Ishikawa (cell line): Measurements from ENCODE around the gene PACS1.

Experiments
- CEBPB ChIP-seq: IDR thresholded peaks from 2 replicates; pipeline ENCODE4 v1.6.1; 2012
- CREB1 ChIP-seq: IDR thresholded peaks from 2 replicates; pipeline ENCODE4 v1.6.1; 2012; ENCODE audit warnings: low read depth
- EGR1 ChIP-seq: IDR thresholded peaks from 2 replicates; pipeline ENCODE4 v1.6.1; 2012
- EP300 ChIP-seq: IDR thresholded peaks from 2 replicates; pipeline ENCODE4 v1.6.1; 2012; ENCODE audit warnings: borderline replicate concordance
- FOXM1 ChIP-seq: IDR thresholded peaks from 2 replicates; pipeline ENCODE4 v1.6.1; 2012; ENCODE audit warnings: low read depth, borderline replicate concordance
- NFIC ChIP-seq: IDR thresholded peaks from 2 replicates; pipeline ENCODE4 v1.6.1; 2012
- RAD21 ChIP-seq: IDR thresholded peaks from 2 replicates; pipeline ENCODE4 v1.6.1; 2012; ENCODE audit warnings: low read depth
- TAF1 ChIP-seq: IDR thresholded peaks from 2 replicates; pipeline ENCODE4 v1.6.1; 2012; ENCODE audit warnings: low read depth, mild to moderate bottlenecking
- TCF12 ChIP-seq: IDR thresholded peaks from 2 replicates; pipeline ENCODE4 v1.6.1; 2012; ENCODE audit warnings: low read depth
- TEAD4 ChIP-seq: IDR thresholded peaks from 2 replicates; pipeline ENCODE4 v1.6.1; 2012
- YY1 ChIP-seq: IDR thresholded peaks from 2 replicates; pipeline ENCODE4 v1.6.1; 2012; ENCODE audit warnings: low read depth
- ZBTB7A ChIP-seq: IDR thresholded peaks from 2 replicates; pipeline ENCODE4 v1.6.1; 2012; ENCODE audit warnings: low read depth
- TF ChIP-seq, protein P1 (sequence below): IDR thresholded peaks from 2 replicates; pipeline ENCODE4 v1.6.1; 2012
- TF ChIP-seq, protein P2 (sequence below): IDR thresholded peaks from 2 replicates; pipeline ENCODE4 v1.6.1; 2012; ENCODE audit warnings: low read depth, mild to moderate bottlenecking
- TF ChIP-seq, protein P3 (sequence below): IDR thresholded peaks from 2 replicates; pipeline ENCODE4 v1.6.1; 2012

PACS1 gene

DNA sequence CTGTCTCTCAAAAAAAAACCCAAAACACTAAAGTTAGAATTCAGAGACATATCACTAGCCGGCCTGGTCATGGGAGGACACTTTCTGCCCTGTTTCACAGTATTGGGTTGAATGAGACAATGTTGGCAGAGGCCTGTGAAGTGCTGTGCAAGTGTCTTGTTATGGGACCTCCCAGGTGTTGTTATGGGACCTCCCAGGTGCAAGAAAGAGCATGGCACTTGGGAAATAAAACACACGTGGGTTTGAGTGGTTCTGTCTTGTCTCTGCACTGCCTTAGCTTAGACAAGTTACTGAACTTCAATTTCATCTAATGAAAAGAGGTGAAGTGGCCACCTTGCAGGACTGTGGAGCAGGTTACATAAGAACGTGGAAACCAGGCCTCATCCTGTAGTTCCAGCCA is 169.4 kb downstream of the PACS1 start:
- TF ChIP-seq, protein P1, sequence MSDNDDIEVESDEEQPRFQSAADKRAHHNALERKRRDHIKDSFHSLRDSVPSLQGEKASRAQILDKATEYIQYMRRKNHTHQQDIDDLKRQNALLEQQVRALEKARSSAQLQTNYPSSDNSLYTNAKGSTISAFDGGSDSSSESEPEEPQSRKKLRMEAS = no peak
- TF ChIP-seq, protein P2, sequence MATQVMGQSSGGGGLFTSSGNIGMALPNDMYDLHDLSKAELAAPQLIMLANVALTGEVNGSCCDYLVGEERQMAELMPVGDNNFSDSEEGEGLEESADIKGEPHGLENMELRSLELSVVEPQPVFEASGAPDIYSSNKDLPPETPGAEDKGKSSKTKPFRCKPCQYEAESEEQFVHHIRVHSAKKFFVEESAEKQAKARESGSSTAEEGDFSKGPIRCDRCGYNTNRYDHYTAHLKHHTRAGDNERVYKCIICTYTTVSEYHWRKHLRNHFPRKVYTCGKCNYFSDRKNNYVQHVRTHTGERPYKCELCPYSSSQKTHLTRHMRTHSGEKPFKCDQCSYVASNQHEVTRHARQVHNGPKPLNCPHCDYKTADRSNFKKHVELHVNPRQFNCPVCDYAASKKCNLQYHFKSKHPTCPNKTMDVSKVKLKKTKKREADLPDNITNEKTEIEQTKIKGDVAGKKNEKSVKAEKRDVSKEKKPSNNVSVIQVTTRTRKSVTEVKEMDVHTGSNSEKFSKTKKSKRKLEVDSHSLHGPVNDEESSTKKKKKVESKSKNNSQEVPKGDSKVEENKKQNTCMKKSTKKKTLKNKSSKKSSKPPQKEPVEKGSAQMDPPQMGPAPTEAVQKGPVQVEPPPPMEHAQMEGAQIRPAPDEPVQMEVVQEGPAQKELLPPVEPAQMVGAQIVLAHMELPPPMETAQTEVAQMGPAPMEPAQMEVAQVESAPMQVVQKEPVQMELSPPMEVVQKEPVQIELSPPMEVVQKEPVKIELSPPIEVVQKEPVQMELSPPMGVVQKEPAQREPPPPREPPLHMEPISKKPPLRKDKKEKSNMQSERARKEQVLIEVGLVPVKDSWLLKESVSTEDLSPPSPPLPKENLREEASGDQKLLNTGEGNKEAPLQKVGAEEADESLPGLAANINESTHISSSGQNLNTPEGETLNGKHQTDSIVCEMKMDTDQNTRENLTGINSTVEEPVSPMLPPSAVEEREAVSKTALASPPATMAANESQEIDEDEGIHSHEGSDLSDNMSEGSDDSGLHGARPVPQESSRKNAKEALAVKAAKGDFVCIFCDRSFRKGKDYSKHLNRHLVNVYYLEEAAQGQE = no peak
- TF ChIP-seq ZBTB7A (no peak), FOXM1 (no peak), RAD21 (no peak), TAF1 (no peak), YY1 (no peak), EGR1 (no peak), CEBPB (no peak), CREB1 (no peak), TCF12 (no peak), EP300 (no peak)
- TF ChIP-seq, protein P3, sequence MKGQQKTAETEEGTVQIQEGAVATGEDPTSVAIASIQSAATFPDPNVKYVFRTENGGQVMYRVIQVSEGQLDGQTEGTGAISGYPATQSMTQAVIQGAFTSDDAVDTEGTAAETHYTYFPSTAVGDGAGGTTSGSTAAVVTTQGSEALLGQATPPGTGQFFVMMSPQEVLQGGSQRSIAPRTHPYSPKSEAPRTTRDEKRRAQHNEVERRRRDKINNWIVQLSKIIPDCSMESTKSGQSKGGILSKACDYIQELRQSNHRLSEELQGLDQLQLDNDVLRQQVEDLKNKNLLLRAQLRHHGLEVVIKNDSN = no peak

DNA sequence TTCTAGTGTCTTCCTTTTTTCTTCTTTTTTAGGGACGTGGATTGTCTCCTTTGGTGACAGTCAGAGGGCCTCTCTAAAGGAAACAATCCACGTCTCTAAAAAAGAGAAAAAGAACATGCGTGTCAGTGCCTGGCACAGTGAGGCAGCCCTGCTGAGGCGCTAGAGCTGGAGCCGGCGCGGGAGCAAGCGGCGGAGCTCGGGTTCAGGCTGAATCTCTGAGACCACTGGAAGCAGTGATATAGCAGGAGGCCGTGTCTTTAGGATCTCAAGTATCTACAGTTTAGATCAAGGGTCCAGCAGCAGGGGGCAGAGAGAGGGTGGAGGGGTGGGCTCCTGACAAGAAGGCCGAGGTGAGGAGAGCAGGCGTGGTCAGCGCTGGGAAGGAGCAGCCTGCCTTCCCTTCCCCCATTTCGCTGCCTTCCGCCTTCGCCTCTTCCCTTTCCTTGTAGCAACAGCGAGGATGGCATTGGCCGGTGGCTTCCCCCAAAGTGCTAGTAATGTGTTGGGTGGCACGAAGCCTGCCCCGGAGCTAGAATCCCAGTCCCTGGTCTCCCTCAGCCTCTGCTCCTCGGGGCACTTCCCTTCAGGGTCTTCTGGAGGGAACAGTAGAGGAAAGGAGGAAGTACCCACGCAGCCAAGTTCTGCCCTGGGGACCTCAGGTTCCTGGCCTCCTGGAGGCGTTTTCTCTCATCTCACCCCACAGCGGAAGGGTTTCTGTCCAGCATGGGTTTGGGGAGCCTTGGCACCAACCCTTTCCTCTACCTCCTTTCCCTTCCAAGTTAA is 170.1 kb downstream of the PACS1 start:
- TF ChIP-seq, protein P3 = no peak
- TF ChIP-seq, protein P1 = no peak
- TF ChIP-seq CREB1 (no peak), TEAD4 (no peak), EGR1 (no peak), TAF1 (no peak), TCF12 (no peak), RAD21 (no peak), YY1 (no peak), FOXM1 (no peak), NFIC (no peak), ZBTB7A (no peak), EP300 (no peak), CEBPB (no peak)
- TF ChIP-seq, protein P2 = no peak

DNA sequence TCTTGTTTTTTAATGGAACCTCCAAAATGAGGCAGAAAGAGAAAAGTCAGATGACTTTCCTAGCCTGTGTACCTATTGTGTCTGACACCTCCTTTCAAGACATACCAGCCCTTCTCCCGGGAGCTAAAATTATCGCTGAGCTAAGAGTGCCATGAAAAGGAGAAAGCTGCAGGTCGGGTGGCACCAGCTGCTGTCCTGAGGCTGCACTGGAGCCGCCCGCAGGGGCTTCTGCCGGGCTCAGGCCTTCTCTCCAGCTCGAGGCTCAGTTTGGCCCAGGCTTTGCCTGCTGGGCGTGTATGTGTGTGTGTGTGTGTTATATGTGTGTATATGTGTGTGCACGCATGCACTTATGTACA is 170.7 kb downstream of the PACS1 start:
- TF ChIP-seq NFIC (no peak), FOXM1 (no peak), TEAD4 (no peak), TCF12 (no peak), TAF1 (no peak), YY1 (no peak), RAD21 (no peak), EGR1 (no peak), EP300 (no peak), ZBTB7A (no peak), CREB1 (no peak), CEBPB (no peak)
- TF ChIP-seq, protein P2 = no peak
- TF ChIP-seq, protein P1 = no peak
- TF ChIP-seq, protein P3 = no peak
